Measurements from ENCODE around the gene KRTAP5-10.

DNA sequence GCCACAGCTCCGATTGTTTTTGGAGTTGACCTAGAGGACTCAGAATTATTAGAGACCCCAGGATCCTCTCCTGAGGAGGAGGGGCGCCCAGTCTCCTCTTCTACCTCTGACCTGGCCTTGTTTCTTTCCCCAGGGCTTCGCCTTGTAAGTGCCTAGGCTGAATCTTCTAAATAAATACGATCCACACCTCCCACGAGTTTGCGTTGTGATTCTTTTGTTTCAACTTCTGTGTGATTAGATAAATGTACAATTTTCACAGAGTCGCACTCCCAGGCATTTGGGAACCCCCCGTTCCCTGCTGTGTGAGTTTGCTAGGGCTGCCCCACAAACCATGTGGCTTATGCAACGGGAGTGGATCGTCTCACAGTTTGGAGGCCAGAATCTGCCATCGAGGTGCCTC, 26.3 kb upstream of the KRTAP5-10 start:
- TF ChIP-seq MYC (IDR thresholded peaks at IDR 0.05; ENCODE audit: low read depth, low read length) (no peak), MYC (CRISPR knock-in tag; IDR thresholded peaks at IDR 0.05; ENCODE audit: borderline replicate concordance, low read depth) (no peak), CREB1 (IDR thresholded peaks at IDR 0.05) (no peak), CREB1 (CRISPR knock-in tag; IDR thresholded peaks at IDR 0.05) (no peak), RAD51 (IDR thresholded peaks at IDR 0.05; ENCODE audit: borderline replicate concordance, low read depth) (no peak), CHD1 (IDR thresholded peaks at IDR 0.05; ENCODE audit: low read length) (no peak), TAF1 (IDR thresholded peaks at IDR 0.05; ENCODE audit: control insufficient read depth, extremely low read depth, insufficient read depth, low read length, severe bottlenecking) (no peak), EP300 (IDR thresholded peaks at IDR 0.05; ENCODE audit: low read length) (no peak), CEBPB (tag; IDR thresholded peaks at IDR 0.05) (no peak)
- TF ChIP-seq, protein P1, sequence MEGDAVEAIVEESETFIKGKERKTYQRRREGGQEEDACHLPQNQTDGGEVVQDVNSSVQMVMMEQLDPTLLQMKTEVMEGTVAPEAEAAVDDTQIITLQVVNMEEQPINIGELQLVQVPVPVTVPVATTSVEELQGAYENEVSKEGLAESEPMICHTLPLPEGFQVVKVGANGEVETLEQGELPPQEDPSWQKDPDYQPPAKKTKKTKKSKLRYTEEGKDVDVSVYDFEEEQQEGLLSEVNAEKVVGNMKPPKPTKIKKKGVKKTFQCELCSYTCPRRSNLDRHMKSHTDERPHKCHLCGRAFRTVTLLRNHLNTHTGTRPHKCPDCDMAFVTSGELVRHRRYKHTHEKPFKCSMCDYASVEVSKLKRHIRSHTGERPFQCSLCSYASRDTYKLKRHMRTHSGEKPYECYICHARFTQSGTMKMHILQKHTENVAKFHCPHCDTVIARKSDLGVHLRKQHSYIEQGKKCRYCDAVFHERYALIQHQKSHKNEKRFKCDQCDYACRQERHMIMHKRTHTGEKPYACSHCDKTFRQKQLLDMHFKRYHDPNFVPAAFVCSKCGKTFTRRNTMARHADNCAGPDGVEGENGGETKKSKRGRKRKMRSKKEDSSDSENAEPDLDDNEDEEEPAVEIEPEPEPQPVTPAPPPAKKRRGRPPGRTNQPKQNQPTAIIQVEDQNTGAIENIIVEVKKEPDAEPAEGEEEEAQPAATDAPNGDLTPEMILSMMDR (IDR thresholded peaks at IDR 0.05 in 2 of 3, conservative IDR thresholded peaks at IDR 0.05 in 1 of 3; ENCODE audit: insufficient read depth in 2 of 3, low read depth in 1 of 3, low read length in 3 of 3) = no peak
- TF ChIP-seq, protein P2, sequence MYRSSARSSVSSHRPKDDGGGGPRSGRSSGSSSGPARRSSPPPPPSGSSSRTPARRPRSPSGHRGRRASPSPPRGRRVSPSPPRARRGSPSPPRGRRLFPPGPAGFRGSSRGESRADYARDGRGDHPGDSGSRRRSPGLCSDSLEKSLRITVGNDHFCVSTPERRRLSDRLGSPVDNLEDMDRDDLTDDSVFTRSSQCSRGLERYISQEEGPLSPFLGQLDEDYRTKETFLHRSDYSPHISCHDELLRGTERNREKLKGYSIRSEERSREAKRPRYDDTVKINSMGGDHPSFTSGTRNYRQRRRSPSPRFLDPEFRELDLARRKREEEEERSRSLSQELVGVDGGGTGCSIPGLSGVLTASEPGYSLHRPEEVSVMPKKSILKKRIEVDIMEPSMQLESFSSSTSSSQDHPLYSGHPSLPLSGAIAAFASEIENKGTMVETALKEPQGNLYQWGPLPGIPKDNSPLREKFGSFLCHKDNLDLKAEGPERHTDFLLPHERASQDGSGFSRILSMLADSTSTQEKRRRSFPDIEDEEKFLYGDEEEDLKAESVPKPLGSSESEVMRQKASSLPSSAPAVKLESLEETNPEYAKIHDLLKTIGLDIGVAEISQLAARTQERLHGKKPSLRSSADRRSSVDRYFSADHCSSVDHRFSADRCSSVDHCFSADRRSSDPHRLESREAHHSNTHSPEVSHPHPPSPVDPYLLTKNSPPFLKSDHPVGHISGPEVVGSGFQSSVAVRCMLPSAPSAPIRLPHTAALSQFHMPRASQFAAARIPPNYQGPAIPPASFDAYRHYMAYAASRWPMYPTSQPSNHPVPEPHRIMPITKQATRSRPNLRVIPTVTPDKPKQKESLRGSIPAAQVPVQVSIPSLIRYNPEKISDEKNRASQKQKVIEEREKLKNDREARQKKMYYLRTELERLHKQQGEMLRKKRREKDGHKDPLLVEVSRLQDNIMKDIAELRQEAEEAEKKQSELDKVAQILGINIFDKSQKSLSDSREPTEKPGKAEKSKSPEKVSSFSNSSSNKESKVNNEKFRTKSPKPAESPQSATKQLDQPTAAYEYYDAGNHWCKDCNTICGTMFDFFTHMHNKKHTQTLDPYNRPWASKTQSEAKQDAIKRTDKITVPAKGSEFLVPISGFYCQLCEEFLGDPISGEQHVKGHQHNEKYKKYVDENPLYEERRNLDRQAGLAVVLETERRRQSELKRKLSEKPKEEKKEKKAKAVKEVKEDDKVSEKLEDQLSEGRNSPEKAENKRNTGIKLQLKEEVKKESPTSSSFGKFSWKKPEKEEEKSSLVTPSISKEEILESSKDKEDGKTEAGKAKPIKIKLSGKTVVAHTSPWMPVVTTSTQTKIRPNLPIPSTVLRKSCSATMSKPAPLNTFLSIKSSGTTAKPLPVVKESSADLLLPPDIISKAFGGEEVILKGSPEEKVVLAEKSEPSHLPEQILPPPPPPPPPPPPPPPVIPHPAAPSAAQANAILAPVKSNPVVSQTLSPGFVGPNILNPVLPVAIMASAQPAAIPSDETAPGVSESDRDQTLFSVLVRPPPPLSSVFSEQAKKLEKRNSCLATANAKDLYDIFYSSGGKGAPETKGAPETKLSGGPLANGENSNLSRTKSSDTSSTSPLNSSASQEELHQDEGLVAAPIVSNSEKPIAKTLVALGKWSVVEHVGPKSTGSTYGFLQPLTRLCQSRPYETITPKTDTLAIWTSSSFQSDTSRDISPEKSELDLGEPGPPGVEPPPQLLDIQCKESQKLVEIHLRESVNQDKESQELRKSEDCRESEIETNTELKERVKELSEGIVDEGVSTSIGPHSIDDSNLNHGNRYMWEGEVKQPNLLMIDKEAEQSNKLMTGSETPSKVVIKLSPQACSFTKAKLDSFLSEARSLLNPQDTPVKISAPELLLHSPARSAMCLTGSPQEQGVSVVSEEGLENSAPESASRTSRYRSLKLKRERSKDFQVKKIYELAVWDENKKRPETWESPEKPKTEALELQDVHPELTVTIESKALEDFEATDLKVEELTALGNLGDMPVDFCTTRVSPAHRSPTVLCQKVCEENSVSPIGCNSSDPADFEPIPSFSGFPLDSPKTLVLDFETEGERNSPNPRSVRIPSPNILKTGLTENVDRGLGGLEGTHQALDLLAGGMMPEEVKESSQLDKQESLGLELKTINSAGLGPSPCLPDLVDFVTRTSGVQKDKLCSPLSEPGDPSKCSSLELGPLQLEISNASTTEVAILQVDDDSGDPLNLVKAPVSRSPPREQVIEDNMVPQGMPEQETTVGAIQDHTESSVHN (IDR thresholded peaks at IDR 0.05; ENCODE audit: borderline replicate concordance in 1 of 2, low read depth in 1 of 2) = no peak
- TF ChIP-seq, protein P3, sequence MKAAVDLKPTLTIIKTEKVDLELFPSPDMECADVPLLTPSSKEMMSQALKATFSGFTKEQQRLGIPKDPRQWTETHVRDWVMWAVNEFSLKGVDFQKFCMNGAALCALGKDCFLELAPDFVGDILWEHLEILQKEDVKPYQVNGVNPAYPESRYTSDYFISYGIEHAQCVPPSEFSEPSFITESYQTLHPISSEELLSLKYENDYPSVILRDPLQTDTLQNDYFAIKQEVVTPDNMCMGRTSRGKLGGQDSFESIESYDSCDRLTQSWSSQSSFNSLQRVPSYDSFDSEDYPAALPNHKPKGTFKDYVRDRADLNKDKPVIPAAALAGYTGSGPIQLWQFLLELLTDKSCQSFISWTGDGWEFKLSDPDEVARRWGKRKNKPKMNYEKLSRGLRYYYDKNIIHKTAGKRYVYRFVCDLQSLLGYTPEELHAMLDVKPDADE (conservative IDR thresholded peaks at IDR 0.05; ENCODE audit: control insufficient read depth, low read depth, low read length) = no peak
- TF ChIP-seq, protein P4, sequence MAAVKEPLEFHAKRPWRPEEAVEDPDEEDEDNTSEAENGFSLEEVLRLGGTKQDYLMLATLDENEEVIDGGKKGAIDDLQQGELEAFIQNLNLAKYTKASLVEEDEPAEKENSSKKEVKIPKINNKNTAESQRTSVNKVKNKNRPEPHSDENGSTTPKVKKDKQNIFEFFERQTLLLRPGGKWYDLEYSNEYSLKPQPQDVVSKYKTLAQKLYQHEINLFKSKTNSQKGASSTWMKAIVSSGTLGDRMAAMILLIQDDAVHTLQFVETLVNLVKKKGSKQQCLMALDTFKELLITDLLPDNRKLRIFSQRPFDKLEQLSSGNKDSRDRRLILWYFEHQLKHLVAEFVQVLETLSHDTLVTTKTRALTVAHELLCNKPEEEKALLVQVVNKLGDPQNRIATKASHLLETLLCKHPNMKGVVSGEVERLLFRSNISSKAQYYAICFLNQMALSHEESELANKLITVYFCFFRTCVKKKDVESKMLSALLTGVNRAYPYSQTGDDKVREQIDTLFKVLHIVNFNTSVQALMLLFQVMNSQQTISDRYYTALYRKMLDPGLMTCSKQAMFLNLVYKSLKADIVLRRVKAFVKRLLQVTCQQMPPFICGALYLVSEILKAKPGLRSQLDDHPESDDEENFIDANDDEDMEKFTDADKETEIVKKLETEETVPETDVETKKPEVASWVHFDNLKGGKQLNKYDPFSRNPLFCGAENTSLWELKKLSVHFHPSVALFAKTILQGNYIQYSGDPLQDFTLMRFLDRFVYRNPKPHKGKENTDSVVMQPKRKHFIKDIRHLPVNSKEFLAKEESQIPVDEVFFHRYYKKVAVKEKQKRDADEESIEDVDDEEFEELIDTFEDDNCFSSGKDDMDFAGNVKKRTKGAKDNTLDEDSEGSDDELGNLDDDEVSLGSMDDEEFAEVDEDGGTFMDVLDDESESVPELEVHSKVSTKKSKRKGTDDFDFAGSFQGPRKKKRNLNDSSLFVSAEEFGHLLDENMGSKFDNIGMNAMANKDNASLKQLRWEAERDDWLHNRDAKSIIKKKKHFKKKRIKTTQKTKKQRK (IDR thresholded peaks at IDR 0.05; ENCODE audit: borderline replicate concordance, low read depth, low read length) = no peak
